HG03432 (cell line): ENCODE measurements around the gene PDS5B.

Experiments
- ATAC-seq: cut with Tn5 transposase; IDR thresholded peaks from one replicate; pipeline ENCODE4 v1.9.1; 2021; ENCODE audit warnings: mild to moderate bottlenecking, moderate library complexity; ENCODE audit not compliant: unreplicated experiment

Gene PDS5B

GRCh38 chr13:32790731-32791130, 204.5 kb downstream of the PDS5B start:
- ATAC-seq = no peak

GRCh38 chr13:32791545-32792172, 205.4 kb downstream of the PDS5B start:
- ATAC-seq = peak; percentile 88

- no peak for ATAC-seq
These were observed 210.5 kb downstream of the PDS5B start for GRCh38 chr13:32796754-32797153.

GRCh38 chr13:32802159-32802558, 215.9 kb downstream of the PDS5B start:
- no peak for ATAC-seq

GRCh38 chr13:32804673-32805230, 218.5 kb downstream of the PDS5B start:
- ATAC-seq = no peak

GRCh38 chr13:32811297-32811800, 225.1 kb downstream of the PDS5B start:
- peak; percentile 85 for ATAC-seq

GRCh38 chr13:32821149-32821688, 235.0 kb downstream of the PDS5B start:
- no peak for ATAC-seq

- ATAC-seq = no peak
These were observed 236.5 kb downstream of the PDS5B start for GRCh38 chr13:32822771-32823170.

- ATAC-seq = no peak
These were observed 237.3 kb downstream of the PDS5B start for GRCh38 chr13:32823597-32823996.

- no peak for ATAC-seq
These were observed 237.8 kb downstream of the PDS5B start for GRCh38 chr13:32824061-32824460.

GRCh38 chr13:32824675-32825074, 238.4 kb downstream of the PDS5B start:
- ATAC-seq = no peak

- ATAC-seq = no peak
These were observed 239.2 kb downstream of the PDS5B start for GRCh38 chr13:32825481-32825880.

GRCh38 chr13:32826372-32826771, 240.1 kb downstream of the PDS5B start:
- ATAC-seq = peak; percentile 66
